SK-N-SH treated with all-trans-retinoic acid at 6 μM for 48 hours (cell line): Measurements from ENCODE around the gene SKI.

Source experiments
- BACH2 ChIP-seq: fragments of 250-450 bp; sonication (Bioruptor Pico); IDR thresholded peaks from 2 replicates; pipeline ENCODE4 v1.9.0; 2021; ENCODE audit warnings: mild to moderate bottlenecking, borderline replicate concordance
- CSDC2 ChIP-seq: fragments of 250-450 bp; sonication (Bioruptor Pico); IDR thresholded peaks from 2 replicates; pipeline ENCODE4 v1.5.0; 2020; ENCODE audit warnings: mild to moderate bottlenecking, moderate library complexity
- CSRNP3 ChIP-seq: fragments of 250-450 bp; sonication (Bioruptor Pico); IDR thresholded peaks from 2 replicates; pipeline ENCODE4 v1.5.1; 2021; ENCODE audit warnings: mild to moderate bottlenecking, moderate library complexity
- ESRRG ChIP-seq: fragments of 250-450 bp; sonication (Bioruptor Pico); IDR thresholded peaks from 2 replicates; pipeline ENCODE4 v1.6.1; 2021; ENCODE audit warnings: mild to moderate bottlenecking
- PPARA ChIP-seq: fragments of 250-450 bp; sonication (Bioruptor Pico); IDR thresholded peaks from 2 replicates; pipeline ENCODE4 v1.5.0; 2020; ENCODE audit warnings: mild to moderate bottlenecking, borderline replicate concordance
- RARB ChIP-seq: fragments of 250-450 bp; sonication (Bioruptor Pico); IDR thresholded peaks from 2 replicates; pipeline ENCODE4 v1.8.0; 2021; ENCODE audit warnings: mild to moderate bottlenecking, moderate library complexity
- SNAI2 ChIP-seq: fragments of 250-450 bp; sonication (Bioruptor Pico); IDR thresholded peaks from 2 replicates; pipeline ENCODE4 v1.5.0; 2020; ENCODE audit warnings: mild to moderate bottlenecking, moderate library complexity
- TCF4 ChIP-seq: fragments of 250-450 bp; sonication (Bioruptor Pico); IDR thresholded peaks from 2 replicates; pipeline ENCODE4 v1.8.0; 2021; ENCODE audit warnings: mild to moderate bottlenecking, moderate library complexity, borderline replicate concordance
- ZFP3 ChIP-seq: fragments of 250-450 bp; sonication (Bioruptor Pico); IDR thresholded peaks from 2 replicates; pipeline ENCODE4 v1.5.0; 2020; ENCODE audit warnings: mild to moderate bottlenecking, moderate library complexity
- ZNF70 ChIP-seq: fragments of 450-650 bp; formaldehyde crosslinking; IDR thresholded peaks from 2 replicates; pipeline ENCODE4 v1.5.0; 2020; ENCODE audit warnings: mild to moderate bottlenecking, moderate library complexity
- ZNF8 ChIP-seq: fragments of 450-650 bp; formaldehyde crosslinking; IDR thresholded peaks from 2 replicates; pipeline ENCODE4 v1.5.0; 2020; ENCODE audit warnings: mild to moderate bottlenecking, moderate library complexity
- TF ChIP-seq, protein P1 (sequence below): fragments of 250-450 bp; sonication (Bioruptor Pico); IDR thresholded peaks from 2 replicates; pipeline ENCODE4 v1.8.0; 2021; ENCODE audit warnings: low read depth, mild to moderate bottlenecking, moderate library complexity, borderline replicate concordance
- TF ChIP-seq, protein P2 (sequence below): fragments of 250-450 bp; sonication (Bioruptor Pico); IDR thresholded peaks from 2 replicates; pipeline ENCODE4 v1.5.1; 2020; ENCODE audit warnings: low read depth, mild to moderate bottlenecking, moderate library complexity
- TF ChIP-seq, protein P3 (sequence below): fragments of 250-450 bp; sonication (Bioruptor Pico); IDR thresholded peaks from 2 replicates; pipeline ENCODE4 v1.5.0; 2020; ENCODE audit warnings: mild to moderate bottlenecking, moderate library complexity

DNA sequence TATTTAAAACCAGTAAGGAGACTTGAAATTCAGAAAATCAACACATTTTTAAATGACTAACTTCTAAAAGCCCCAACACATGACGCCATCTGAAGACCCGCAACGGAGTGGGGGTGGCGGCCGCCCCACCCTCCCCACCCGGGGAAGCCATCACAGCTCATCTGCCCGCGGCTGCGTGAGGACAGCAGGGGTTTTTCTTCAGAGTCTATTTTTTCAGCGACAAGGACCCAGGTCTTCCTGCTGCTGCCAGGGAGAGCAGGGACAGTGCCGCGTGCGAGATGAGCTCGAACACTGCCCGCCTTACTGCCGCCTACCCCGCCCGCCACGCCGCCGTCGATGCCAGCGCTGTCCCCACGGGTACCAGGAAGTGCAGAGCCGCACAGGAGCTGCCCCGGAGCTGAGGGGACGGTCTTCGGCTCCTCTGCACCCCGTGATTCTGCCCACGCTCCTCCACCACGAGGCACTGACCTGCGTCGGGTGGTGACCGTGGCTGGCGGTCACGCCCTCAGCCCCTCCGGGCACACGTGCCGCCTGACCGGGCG, 79.0 kb downstream of the SKI start:
- no peak for TF ChIP-seq PPARA (CRISPR knock-in tag)
- TF ChIP-seq TCF4, result no peak
- no peak for TF ChIP-seq BACH2 (CRISPR knock-in tag)
- no peak for TF ChIP-seq ESRRG
- TF ChIP-seq SNAI2 (CRISPR knock-in tag), result no peak
- TF ChIP-seq, protein P1, sequence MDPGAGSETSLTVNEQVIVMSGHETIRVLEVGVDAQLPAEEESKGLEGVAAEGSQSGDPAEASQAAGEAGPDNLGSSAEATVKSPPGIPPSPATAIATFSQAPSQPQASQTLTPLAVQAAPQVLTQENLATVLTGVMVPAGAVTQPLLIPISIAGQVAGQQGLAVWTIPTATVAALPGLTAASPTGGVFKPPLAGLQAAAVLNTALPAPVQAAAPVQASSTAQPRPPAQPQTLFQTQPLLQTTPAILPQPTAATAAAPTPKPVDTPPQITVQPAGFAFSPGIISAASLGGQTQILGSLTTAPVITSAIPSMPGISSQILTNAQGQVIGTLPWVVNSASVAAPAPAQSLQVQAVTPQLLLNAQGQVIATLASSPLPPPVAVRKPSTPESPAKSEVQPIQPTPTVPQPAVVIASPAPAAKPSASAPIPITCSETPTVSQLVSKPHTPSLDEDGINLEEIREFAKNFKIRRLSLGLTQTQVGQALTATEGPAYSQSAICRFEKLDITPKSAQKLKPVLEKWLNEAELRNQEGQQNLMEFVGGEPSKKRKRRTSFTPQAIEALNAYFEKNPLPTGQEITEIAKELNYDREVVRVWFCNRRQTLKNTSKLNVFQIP (CRISPR knock-in tag), result no peak
- TF ChIP-seq, protein P2, sequence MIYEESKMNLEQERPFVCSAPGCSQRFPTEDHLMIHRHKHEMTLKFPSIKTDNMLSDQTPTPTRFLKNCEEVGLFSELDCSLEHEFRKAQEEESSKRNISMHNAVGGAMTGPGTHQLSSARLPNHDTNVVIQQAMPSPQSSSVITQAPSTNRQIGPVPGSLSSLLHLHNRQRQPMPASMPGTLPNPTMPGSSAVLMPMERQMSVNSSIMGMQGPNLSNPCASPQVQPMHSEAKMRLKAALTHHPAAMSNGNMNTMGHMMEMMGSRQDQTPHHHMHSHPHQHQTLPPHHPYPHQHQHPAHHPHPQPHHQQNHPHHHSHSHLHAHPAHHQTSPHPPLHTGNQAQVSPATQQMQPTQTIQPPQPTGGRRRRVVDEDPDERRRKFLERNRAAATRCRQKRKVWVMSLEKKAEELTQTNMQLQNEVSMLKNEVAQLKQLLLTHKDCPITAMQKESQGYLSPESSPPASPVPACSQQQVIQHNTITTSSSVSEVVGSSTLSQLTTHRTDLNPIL, result no peak
- TF ChIP-seq RARB (CRISPR knock-in tag), result no peak
- no peak for TF ChIP-seq ZNF70
- no peak for TF ChIP-seq CSRNP3 (CRISPR knock-in tag)
- TF ChIP-seq ZFP3, result no peak
- TF ChIP-seq CSDC2 (CRISPR knock-in tag), result no peak
- no peak for TF ChIP-seq ZNF8
- TF ChIP-seq, protein P3, sequence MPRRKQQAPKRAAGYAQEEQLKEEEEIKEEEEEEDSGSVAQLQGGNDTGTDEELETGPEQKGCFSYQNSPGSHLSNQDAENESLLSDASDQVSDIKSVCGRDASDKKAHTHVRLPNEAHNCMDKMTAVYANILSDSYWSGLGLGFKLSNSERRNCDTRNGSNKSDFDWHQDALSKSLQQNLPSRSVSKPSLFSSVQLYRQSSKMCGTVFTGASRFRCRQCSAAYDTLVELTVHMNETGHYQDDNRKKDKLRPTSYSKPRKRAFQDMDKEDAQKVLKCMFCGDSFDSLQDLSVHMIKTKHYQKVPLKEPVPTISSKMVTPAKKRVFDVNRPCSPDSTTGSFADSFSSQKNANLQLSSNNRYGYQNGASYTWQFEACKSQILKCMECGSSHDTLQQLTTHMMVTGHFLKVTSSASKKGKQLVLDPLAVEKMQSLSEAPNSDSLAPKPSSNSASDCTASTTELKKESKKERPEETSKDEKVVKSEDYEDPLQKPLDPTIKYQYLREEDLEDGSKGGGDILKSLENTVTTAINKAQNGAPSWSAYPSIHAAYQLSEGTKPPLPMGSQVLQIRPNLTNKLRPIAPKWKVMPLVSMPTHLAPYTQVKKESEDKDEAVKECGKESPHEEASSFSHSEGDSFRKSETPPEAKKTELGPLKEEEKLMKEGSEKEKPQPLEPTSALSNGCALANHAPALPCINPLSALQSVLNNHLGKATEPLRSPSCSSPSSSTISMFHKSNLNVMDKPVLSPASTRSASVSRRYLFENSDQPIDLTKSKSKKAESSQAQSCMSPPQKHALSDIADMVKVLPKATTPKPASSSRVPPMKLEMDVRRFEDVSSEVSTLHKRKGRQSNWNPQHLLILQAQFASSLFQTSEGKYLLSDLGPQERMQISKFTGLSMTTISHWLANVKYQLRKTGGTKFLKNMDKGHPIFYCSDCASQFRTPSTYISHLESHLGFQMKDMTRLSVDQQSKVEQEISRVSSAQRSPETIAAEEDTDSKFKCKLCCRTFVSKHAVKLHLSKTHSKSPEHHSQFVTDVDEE (CRISPR knock-in tag), result no peak
